Brain pericyte (primary cell): Measurements from ENCODE around the gene FAM83F.

ENCODE experiments used
- DNase-seq: peaks from one replicate; pipeline ENCODE4 v3.0.0-alpha.2; 2012; ENCODE audit warnings: low read depth, low spot score

Gene FAM83F

DNA sequence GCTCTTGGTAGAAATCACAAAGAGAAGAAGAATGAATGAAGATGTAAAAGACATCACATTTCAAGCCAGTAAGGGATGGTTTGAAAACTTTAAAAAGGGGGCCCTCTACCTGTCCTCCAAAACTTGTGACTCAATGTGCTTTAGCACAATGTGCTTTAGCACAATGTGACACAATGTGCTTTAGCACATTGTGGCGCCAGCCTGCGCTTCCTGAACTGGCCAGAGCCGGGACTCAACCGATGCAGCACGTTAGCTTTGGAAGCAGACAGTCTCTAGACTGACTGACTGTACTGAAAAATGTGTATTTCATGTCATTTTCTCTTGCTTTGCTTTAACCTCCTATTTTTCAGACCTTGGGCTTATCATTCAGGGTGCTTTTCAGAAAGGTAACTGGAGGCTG is 63.5 kb downstream of the FAM83F start:
- no peak for DNase-seq

- no peak for DNase-seq
These were observed 71.2 kb downstream of the FAM83F start for GRCh38 chr22:40065981-40066380.

DNA sequence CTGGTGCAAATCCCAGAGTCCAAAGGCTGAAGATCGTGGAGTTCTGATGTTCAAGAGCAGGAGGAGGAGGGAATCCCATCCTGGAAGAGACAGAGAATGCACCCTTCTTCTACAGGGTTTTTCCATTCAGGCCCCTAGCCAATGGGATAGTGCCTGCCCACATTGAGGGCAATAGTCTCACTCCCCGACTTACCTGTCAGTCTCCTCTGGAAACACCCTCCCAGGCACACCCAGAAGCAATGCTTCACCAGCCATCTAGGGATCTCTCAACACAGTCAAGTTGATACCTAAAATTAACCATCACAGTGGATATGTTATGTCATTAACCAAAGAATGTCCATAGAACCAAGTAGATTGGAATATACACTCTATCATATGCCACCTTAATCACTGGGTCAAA is 72.9 kb downstream of the FAM83F start:
- no peak for DNase-seq

- no peak for DNase-seq
These were observed 75.9 kb downstream of the FAM83F start for GRCh38 chr22:40070701-40071100.

DNA sequence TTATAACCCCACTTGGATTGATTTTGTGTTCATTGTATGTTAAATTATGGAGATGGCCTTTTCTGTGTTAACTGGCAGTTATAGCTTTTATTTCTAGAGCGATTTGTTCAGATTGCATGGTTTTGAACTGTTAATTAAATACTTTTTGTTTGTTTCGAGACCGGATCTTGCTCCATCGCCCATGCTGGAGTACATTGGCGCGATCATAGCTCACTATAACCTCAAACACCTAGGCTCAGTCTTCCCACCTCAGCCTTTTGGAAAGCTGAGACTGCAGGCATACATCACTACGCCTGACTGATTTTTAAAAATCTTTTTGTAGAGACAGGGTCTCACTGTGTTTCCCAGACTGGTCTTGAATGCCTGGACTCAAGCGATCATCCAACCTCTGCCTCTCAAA is 77.0 kb downstream of the FAM83F start:
- no peak for DNase-seq

- DNase-seq: no peak
These were observed 82.2 kb downstream of the FAM83F start for GRCh38 chr22:40076702-40077645.

- no peak for DNase-seq
These were observed 82.9 kb downstream of the FAM83F start for GRCh38 chr22:40077646-40078016.

DNA sequence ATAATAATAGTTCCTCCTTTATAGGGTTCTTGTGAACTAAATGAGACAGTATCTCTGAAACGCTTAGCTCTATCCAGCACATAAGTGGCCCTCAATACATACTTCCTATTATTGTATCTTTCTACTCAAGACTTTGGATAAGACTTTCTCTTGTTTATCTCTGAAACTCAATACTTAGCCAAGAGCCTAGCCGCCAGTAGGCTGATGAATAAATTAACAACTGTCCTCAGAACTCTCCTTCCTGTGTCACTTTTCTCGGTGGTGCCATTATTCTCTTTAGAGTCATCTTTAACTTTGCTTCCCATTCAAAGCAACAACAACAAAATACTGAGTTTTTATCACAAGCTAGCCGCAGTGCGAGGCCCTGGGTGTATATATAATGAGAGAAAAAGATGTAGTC is 86.9 kb downstream of the FAM83F start:
- DNase-seq: no peak

- DNase-seq: no peak
These were observed 87.4 kb downstream of the FAM83F start for GRCh38 chr22:40082184-40082583.

DNA sequence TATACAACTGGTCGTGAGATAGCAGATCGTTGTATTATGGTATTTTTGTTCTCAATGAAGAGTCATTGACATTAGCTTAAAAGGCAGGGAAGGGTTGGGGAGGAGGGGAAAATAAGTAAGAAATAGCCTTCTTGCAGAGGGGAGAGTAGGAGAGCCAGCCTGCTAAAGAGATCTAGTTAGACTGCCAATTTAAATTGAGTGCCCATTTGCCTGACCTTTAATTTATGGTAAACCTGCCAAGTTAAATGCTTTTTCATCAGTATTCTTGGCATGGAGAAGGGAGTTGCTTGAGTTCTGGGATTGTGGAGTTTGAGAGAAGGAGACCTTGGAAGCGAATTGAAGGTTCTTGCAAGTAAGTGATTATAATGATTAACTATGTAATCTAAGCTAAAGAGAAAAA is 89.0 kb downstream of the FAM83F start:
- DNase-seq: no peak

DNA sequence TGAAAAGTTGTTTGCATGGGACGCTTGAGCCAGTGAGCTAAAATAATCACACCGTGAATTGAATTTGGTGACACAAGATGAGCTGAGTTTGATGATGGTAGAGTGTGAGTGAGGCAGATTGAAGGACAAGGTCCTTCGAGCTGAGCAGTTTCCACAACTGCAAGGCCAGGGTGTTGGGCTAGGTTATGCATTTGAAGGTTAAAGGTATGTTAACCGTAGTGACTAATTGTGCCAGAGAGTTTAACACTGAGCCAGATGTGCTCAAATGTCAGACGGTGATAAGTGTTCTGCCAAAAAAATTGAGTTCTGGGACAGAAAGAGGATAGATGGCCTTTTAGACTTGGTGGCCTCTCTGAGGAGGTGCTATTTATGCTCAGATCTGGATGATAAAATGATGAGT is 89.5 kb downstream of the FAM83F start:
- no peak for DNase-seq

DNA sequence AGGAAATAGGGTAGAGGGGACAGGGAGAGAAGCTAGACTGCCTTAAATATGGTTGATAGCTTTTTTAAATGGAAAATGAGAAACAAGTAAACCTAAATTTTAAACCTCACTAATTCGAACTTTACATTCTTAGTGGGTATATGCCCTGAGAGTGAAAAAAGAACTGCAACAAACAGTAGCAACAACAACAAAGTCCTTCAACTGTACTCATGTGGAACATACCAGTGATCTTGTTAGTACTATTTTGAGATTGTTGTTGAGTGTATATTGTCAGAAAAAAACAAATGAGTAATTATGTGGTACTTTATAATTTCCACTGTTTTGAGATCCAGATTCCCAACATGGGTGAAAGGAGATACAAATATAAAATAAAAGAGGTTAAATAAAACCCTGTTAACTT is 94.1 kb downstream of the FAM83F start:
- no peak for DNase-seq
